Spleen (tissue), 7 donors: ENCODE data around the gene SP100.

ENCODE experiments used
- CTCF ChIP-seq, 11 experiments: fragments of 200-600 bp in 7 of 11; fragments of 450-650 bp in 4 of 11; sonication (generic) in 4 of 11; IDR thresholded peaks in 8 of 11; conservative IDR thresholded peaks in 3 of 11; 1 replicate in 7 of 11; 2 replicates in 4 of 11; pipeline versions ENCODE4 v1.4.0 to v1.8.0; 2016 to 2021; ENCODE audit warnings: antibody characterized with exemption in 11 of 11, inconsistent platforms in 4 of 11, mild to moderate bottlenecking in 1 of 11
- POLR2A ChIP-seq, 3 donors: fragments of 450-650 bp; IDR thresholded peaks; one replicate each; pipeline ENCODE4 v1.5.1; 2017; ENCODE audit warnings: antibody characterized with exemption in 3 of 3, mild to moderate bottlenecking in 1 of 3
- POLR2AphosphoS5 ChIP-seq, 3 donors: sonication (generic); formaldehyde crosslinking; IDR thresholded peaks; one replicate each; pipeline ENCODE4 v1.5.1; 2017; ENCODE audit warnings: antibody characterized with exemption in 3 of 3
- donor health status: DM: no; HTN: no; CAD: no; lungs with moderate emphysema.
- donor health status: DM: no; HTN: no; CAD: no.
- donor health status: DM: no; HTN: no; CAD: no.

GRCh38 chr2:230412371-230412711 lies 3.7 kb upstream of the SP100 start:
- TF ChIP-seq CTCF (IDR thresholded peaks at IDR 0.05 in 8 of 11, conservative IDR thresholded peaks at IDR 0.05 in 3 of 11) (no peak), POLR2A (IDR thresholded peaks at IDR 0.05) (no peak), POLR2AphosphoS5 (IDR thresholded peaks at IDR 0.05) (no peak)
